K562 (cell line): ENCODE results near the gene CEP85L. TPM values are rescaled to one million over a fixed set of nuclear protein-coding genes. Genes with fewer than 3 reads are reported as not detected.
A peak's percentile ranks its signal among the peaks of the same experiment; 100 is the strongest.

Experiments
- BRF2 ChIP-seq: IDR thresholded peaks from 3 replicates; pipeline ENCODE4 v1.6.1; 2011; ENCODE audit warnings: borderline replicate concordance, mild to moderate bottlenecking; ENCODE audit not compliant: insufficient read length, insufficient read depth
- ELK3 ChIP-seq: fragments of 450-650 bp; formaldehyde crosslinking; IDR thresholded peaks from 2 replicates; pipeline ENCODE4 v1.4.0; 2020; ENCODE audit warnings: mild to moderate bottlenecking
- FOXA1 ChIP-seq: fragments of 450-650 bp; IDR thresholded peaks from 2 replicates; pipeline ENCODE4 v1.6.1; 2016; ENCODE audit warnings: mild to moderate bottlenecking, borderline replicate concordance
- KAT7 ChIP-seq: sonication (generic); formaldehyde crosslinking; IDR thresholded peaks from 2 replicates; pipeline ENCODE4 v1.8.0; 2022; ENCODE audit warnings: missing genetic modification reagents, mild to moderate bottlenecking, borderline replicate concordance
- KAT8 ChIP-seq: fragments of 450-650 bp; IDR thresholded peaks from 2 replicates; pipeline ENCODE4 v1.6.1; 2016; ENCODE audit warnings: low read depth, mild to moderate bottlenecking
- L3MBTL2 ChIP-seq: fragments of 450-650 bp; IDR thresholded peaks from 2 replicates; pipeline ENCODE4 v1.6.1; 2016; ENCODE audit warnings: mild to moderate bottlenecking, moderate library complexity
- MTA3 ChIP-seq: fragments of 450-650 bp; formaldehyde crosslinking; IDR thresholded peaks from 2 replicates; pipeline ENCODE4 v1.6.1; 2017; ENCODE audit warnings: mild to moderate bottlenecking, borderline replicate concordance
- NCOA4 ChIP-seq: fragments of 450-650 bp; IDR thresholded peaks from 2 replicates; pipeline ENCODE4 v1.6.1; 2018; ENCODE audit warnings: mild to moderate bottlenecking; ENCODE audit not compliant: partially characterized antibody
- POLR2B ChIP-seq: fragments of 450-650 bp; IDR thresholded peaks from 2 replicates; pipeline ENCODE4 v1.6.1; 2018; ENCODE audit warnings: low read depth; ENCODE audit not compliant: partially characterized antibody
- REST ChIP-seq, 2 experiments: fragments of 450-650 bp; formaldehyde crosslinking in 1 of 2; IDR thresholded peaks; 2 replicates each; pipeline versions ENCODE4 v1.4.0 to v1.6.1; 2014 to 2020; ENCODE audit warnings: mild to moderate bottlenecking in 2 of 2, borderline replicate concordance in 1 of 2, low read depth in 1 of 2
- SIN3A ChIP-seq, 2 experiments: fragments of 150-350 bp in 1 of 2; IDR thresholded peaks; 2 replicates each; pipeline ENCODE4 v1.6.1; 2011 to 2016; ENCODE audit warnings: borderline replicate concordance in 2 of 2, low read depth in 2 of 2, low read length in 2 of 2, mild to moderate bottlenecking in 2 of 2, moderate library complexity in 2 of 2; ENCODE audit not compliant: control insufficient read depth in 1 of 2
- TAF9B ChIP-seq: fragments of 450-650 bp; IDR thresholded peaks from 2 replicates; pipeline ENCODE4 v1.6.1; 2018; ENCODE audit warnings: mild to moderate bottlenecking; ENCODE audit not compliant: partially characterized antibody
- THAP7 ChIP-seq: fragments of 250-450 bp; sonication (Bioruptor Pico); IDR thresholded peaks from 2 replicates; pipeline ENCODE4 v1.5.0; 2021
- ZNF174 ChIP-seq: fragments of 250-450 bp; sonication (Bioruptor Pico); IDR thresholded peaks from 2 replicates; pipeline ENCODE4 v1.4.0; 2020; ENCODE audit warnings: mild to moderate bottlenecking
- polyA plus RNA-seq, 8 experiments: library from polyadenylated mRNA; depleted of rRNA in 4 of 8; stranded (reverse) in 5 of 8; unstranded in 3 of 8; fragments of >200 nt; fragmentation: Nextera tagmentation in 2 of 8; fragmentation: Illumina TruSeq in 1 of 8; extraction: Ambion mirVana in 2 of 8; extraction: Trizol in 1 of 8; gene quantifications; 2 replicates each; pipeline versions ENCODE4 v1.2.1 to v1.2.3, GENCODE V29; 2011 to 2014; ENCODE audit warnings: inconsistent platforms in 1 of 8, missing spikeins in 1 of 8
- total RNA-seq, 7 experiments: library from RNA; depleted of rRNA in 6 of 7; stranded (reverse); fragments of >200 nt in 6 of 7; fragmentation: Illumina TruSeq in 2 of 7; extraction: Trizol in 2 of 7; gene quantifications; 2 replicates each; pipeline versions ENCODE4 v1.2.1 to v1.2.3, GENCODE V29; 2011 to 2021; ENCODE audit warnings: low replicate concordance in 1 of 7

CEP85L gene
- total and polyA plus RNA-seq, 9 of the 15 experiments (the other 6 are each of a cell fraction or from before 2014, with no cell fraction given): 4.5 to 15.8 (median 8.3) TPM

- TF ChIP-seq MTA3 (no peak), TAF9B (no peak), SIN3A (IDR thresholded peaks at IDR 0.05; ENCODE audit: borderline replicate concordance in 2 of 2, control insufficient read depth in 1 of 2, low read depth in 2 of 2, low read length in 2 of 2) (no peak), ELK3 (CRISPR knock-in tag) (no peak), POLR2B (no peak), KAT7 (CRISPR knock-in tag) (no peak), NCOA4 (no peak), THAP7 (no peak), KAT8 (no peak), REST (IDR thresholded peaks at IDR 0.05; ENCODE audit: borderline replicate concordance) (peak; percentile 70), REST (CRISPR knock-in tag; IDR thresholded peaks at IDR 0.05; ENCODE audit: low read depth) (no peak), L3MBTL2 (no peak), FOXA1 (no peak), ZNF174 (CRISPR knock-in tag) (no peak), BRF2 (no peak)
These were observed 100.0 kb downstream of the CEP85L start (continued) for GRCh38 chr6:118551063-118552053.
